Psoas muscle (tissue), 8 donors: Measurements from ENCODE around the gene RALBP1. TPM values are rescaled to one million over a fixed set of nuclear protein-coding genes. Genes with fewer than 3 reads are reported as not detected.
A peak's percentile ranks its signal among the peaks of the same experiment; 100 is the strongest.

ENCODE experiments used
- ATAC-seq, 4 donors: fragments of 200-7000 bp; cut with Tn5 transposase; one replicate each; pipeline ENCODE4 v1.9.1; 2020; ENCODE audit warnings: moderate library complexity in 3 of 4, mild to moderate bottlenecking in 2 of 4
- DNase-seq, 2 donors: peaks; one replicate each; pipeline ENCODE4 v3.0.0-alpha.2; 2020
- H3K27ac ChIP-seq: fragments of 200-600 bp; one replicate; pipeline ENCODE4 v1.8.0; 2022
- H3K27me3 ChIP-seq, 3 donors: fragments of 200-600 bp in 1 of 3; one replicate each; pipeline versions ENCODE4 v1.6.1 to v1.8.0; 2013 to 2022; ENCODE audit warnings: low read length in 2 of 3, mild to moderate bottlenecking in 2 of 3, moderate library complexity in 1 of 3; ENCODE audit not compliant: insufficient read depth in 3 of 3
- H3K36me3 ChIP-seq, 2 donors: fragments of 200-600 bp in 1 of 2; one replicate each; pipeline versions ENCODE4 v1.6.1 to v1.8.0; 2013 to 2022; ENCODE audit warnings: low read depth in 1 of 2, mild to moderate bottlenecking in 1 of 2, moderate library complexity in 1 of 2; ENCODE audit not compliant: insufficient read depth in 1 of 2
- H3K4me1 ChIP-seq: fragments of 200-600 bp; one replicate; pipeline ENCODE4 v1.8.0; 2022
- H3K4me3 ChIP-seq: fragments of 200-600 bp; one replicate; pipeline ENCODE4 v1.8.0; 2022; ENCODE audit warnings: mild to moderate bottlenecking
- H3K9me3 ChIP-seq: fragments of 200-600 bp; one replicate; pipeline ENCODE4 v1.8.0; 2022
- WGBS, 3 donors: extraction: QIAGEN DNeasy Blood & Tissue Kit; methylation state at CpG; one replicate each; pipeline versions ENCODE4 v1.1.6 to v1.1.7; 2013; 5-methylcytosine and 5-hydroxymethylcytosine counted together
- intact Hi-C, 2 donors: fragments of 100-400 bp; cut with DNase I; formaldehyde crosslinking; loops; one replicate each; pipeline versions ENCODE4 v1.11.0 to v1.14.2; 2022
- polyA plus RNA-seq, 3 donors: library from polyadenylated mRNA; stranded (reverse); fragments of 200-250 nt; gene quantifications; one replicate each; pipeline ENCODE4 v1.2.3, GENCODE V29; 2013
- total RNA-seq, 4 donors: library from RNA; stranded (reverse); fragmentation: NEBNext Ultra II Directional in 2 of 4; extraction: Animal tissue kit (Norgen Biotek cat#: 25700) in 2 of 4; gene quantifications; one replicate each; pipeline versions ENCODE4 v1.2.1 to v1.2.4, GENCODE V29; 2021 to 2023
- TF ChIP-seq, protein P1 (sequence below): fragments of 200-600 bp; IDR thresholded peaks from one replicate; pipeline ENCODE4 v1.8.0; 2022; ENCODE audit warnings: antibody characterized with exemption
- donor health status: healthy with polysubstance abuse.
- donor health status: DM: no; HTN: no; CAD: no; lungs with moderate emphysema.
- donor health status: Bipolar disorder and iron deficiency.
- donor health status: healthy.
- donor health status: DM: yes; HTN: yes; CAD: no.
- donor health status: DM: no; HTN: no; CAD: no.
- donor health status: DM: no; HTN: no; CAD: no.
- donor health status: DM: yes; HTN: yes; CAD: no.

The RALBP1 gene
- total and polyA plus RNA-seq, 7 donors: 28.7 to 85.0 (median 38.6) TPM

DNA sequence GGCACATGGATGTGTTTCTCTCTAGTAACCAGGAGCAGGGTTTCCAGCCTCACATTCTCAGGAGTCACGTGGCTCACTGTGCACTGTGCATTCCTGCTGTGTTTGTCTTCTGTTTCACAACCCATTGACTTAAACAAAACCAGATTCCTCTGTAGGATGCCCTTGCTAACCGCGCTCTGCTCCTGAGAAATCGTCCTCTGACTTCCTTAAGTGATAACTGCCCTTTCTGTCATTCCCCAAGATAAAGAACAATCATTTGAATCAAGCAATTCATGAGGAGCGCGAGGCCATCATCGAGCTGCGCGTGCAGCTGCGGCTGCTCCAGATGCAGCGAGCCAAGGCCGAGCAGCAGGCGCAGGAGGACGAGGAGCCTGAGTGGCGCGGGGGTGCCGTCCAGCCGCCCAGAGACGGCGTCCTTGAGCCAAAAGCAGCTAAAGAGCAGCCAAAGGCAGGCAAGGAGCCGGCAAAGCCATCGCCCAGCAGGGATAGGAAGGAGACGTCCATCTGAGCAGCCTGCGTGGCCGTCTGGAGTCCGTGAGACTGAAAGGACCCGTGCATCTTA lies 60.2 kb downstream of the RALBP1 start:
- WGBS, 3 donors: 88 to 91% (median 88%) methylated on average over 27 of the region's 27 CpGs
- H3K4me3 ChIP-seq: no peak overlapping the region
- intact Hi-C loops: no loop called here
- H3K36me3 ChIP-seq: peaks cover 3 to 88% of the 10 kb centered on the region in 2 donors
- no peak overlapping the region for H3K27ac ChIP-seq
- TF ChIP-seq, protein P1, sequence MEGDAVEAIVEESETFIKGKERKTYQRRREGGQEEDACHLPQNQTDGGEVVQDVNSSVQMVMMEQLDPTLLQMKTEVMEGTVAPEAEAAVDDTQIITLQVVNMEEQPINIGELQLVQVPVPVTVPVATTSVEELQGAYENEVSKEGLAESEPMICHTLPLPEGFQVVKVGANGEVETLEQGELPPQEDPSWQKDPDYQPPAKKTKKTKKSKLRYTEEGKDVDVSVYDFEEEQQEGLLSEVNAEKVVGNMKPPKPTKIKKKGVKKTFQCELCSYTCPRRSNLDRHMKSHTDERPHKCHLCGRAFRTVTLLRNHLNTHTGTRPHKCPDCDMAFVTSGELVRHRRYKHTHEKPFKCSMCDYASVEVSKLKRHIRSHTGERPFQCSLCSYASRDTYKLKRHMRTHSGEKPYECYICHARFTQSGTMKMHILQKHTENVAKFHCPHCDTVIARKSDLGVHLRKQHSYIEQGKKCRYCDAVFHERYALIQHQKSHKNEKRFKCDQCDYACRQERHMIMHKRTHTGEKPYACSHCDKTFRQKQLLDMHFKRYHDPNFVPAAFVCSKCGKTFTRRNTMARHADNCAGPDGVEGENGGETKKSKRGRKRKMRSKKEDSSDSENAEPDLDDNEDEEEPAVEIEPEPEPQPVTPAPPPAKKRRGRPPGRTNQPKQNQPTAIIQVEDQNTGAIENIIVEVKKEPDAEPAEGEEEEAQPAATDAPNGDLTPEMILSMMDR: no peak
- no peaks in the 10 kb centered on the region for H3K9me3 ChIP-seq
- ATAC-seq (no peak), DNase-seq (peak in 1 of 2 donors; percentile 24)
- no peaks in the 10 kb centered on the region for H3K27me3 ChIP-seq
- no peaks in the 10 kb centered on the region for H3K4me1 ChIP-seq

- Histone ChIP-seq H3K9me3 (no peaks in the 10 kb centered on the region), H3K27ac (no peak overlapping the region), H3K27me3 (no peaks in the 10 kb centered on the region), H3K4me3 (no peak overlapping the region), H3K36me3 (peaks cover 3 to 78% of the 10 kb centered on the region in 2 donors), H3K4me1 (no peaks in the 10 kb centered on the region)
- TF ChIP-seq, protein P1: no peak
- 93% methylated on average over 16 to 19 of the region's 24 CpGs for WGBS, 3 donors
- intact Hi-C loops: no loop called here
- no peak for ATAC-seq
- no peak for DNase-seq
Observed at GRCh38 chr18:9536354-9537152, 61.2 kb downstream of the RALBP1 start.

DNA sequence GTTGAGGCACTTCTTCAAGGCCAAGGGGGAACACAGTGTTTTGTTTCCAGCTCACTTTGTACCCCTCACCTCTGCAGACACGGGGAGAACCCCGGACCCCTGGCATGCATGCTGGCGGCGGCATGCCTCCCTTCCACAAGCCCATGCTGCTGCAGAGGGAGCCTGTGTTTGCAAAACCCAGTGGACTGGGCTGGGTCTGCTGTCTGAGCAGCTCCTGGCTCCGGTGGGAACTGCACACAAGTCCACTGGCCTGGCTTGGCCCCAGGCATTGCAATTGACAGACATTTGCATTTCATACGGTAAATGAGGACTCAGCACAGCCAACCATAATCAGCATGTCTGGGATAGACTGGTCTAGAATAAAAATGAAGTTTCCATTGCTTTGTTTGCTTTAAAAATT lies 62.4 kb downstream of the RALBP1 start:
- intact Hi-C loops: no loop called here
- peaks cover 3 to 67% of the 10 kb centered on the region in 2 donors for H3K36me3 ChIP-seq
- no peak for ATAC-seq

GRCh38 chr18:9539283-9539682 lies 64.0 kb downstream of the RALBP1 start:
- 93 to 98% (median 96%) methylated on average over 6 of the region's 6 CpGs for WGBS, 3 donors
- Histone ChIP-seq H3K27me3 (no peaks in the 10 kb centered on the region), H3K27ac (no peak overlapping the region), H3K9me3 (no peaks in the 10 kb centered on the region), H3K4me1 (no peaks in the 10 kb centered on the region), H3K36me3 (peaks cover 3 to 51% of the 10 kb centered on the region in 2 donors), H3K4me3 (no peak overlapping the region)
- intact Hi-C loops: no loop called here
- DNase-seq (no peak), ATAC-seq (no peak)
- TF ChIP-seq, protein P1: no peak

More for the DNA sequence above, 62.4 kb downstream of the RALBP1 start:
- H3K4me1 ChIP-seq: no peaks in the 10 kb centered on the region
- DNase-seq: no peak
- H3K9me3 ChIP-seq: no peaks in the 10 kb centered on the region
- TF ChIP-seq, protein P1: no peak
- H3K27me3 ChIP-seq: no peaks in the 10 kb centered on the region
- no peak overlapping the region for H3K4me3 ChIP-seq
- H3K27ac ChIP-seq: no peak overlapping the region
- 76 to 85% (median 80%) methylated on average over 6 of the region's 6 CpGs for WGBS, 3 donors
